Activated T-helper 1 cell treated with anti-CD3 and anti-CD28 coated beads, Interleukin-12 subunit alpha, Interleukin-12 subunit beta, Interleukin-2, Interleukin-4 antibody, amounts not matched to agents 30 ng/mL and 10 ng/mL and 1 ng/mL, durations not matched to agents 14 hours and 24 hours and 36 hours (primary cell): ENCODE measurements around the gene TMED4. TPM values are rescaled to one million over a fixed set of nuclear protein-coding genes. Genes with fewer than 3 reads are reported as not detected.

ENCODE experiments used
- DNase-seq: peaks from one replicate; pipeline ENCODE4 v3.0.0; 2021; ENCODE audit warnings: low spot score
- H3K27ac Mint-ChIP-seq: one replicate; pipeline ENCODE4 v1.8.0; 2021; ENCODE audit warnings: mild to moderate bottlenecking, mixed read lengths
- H3K27me3 Mint-ChIP-seq: one replicate; pipeline ENCODE4 v1.8.0; 2022; ENCODE audit warnings: mild to moderate bottlenecking, moderate library complexity, mixed read lengths; ENCODE audit not compliant: insufficient read depth
- H3K36me3 Mint-ChIP-seq: one replicate; pipeline ENCODE4 v1.8.0; 2021; ENCODE audit warnings: low read depth, mixed read lengths
- H3K4me1 Mint-ChIP-seq: one replicate; pipeline ENCODE4 v1.8.0; 2021; ENCODE audit warnings: low read depth, mixed read lengths
- H3K4me3 Mint-ChIP-seq: one replicate; pipeline ENCODE4 v1.8.0; 2021; ENCODE audit warnings: mild to moderate bottlenecking, moderate library complexity, mixed read lengths
- H3K9me3 Mint-ChIP-seq: one replicate; pipeline ENCODE4 v1.8.0; 2021; ENCODE audit warnings: mixed read lengths
- intact Hi-C: fragments of 100-400 bp; cut with micrococcal nuclease; formaldehyde crosslinking; loops from one replicate; pipeline ENCODE4 v1.15.1; 2024
- total RNA-seq: library from RNA; stranded (reverse); gene quantifications from 2 replicates; pipeline ENCODE4 v1.2.3, GENCODE V29; 2022

Gene TMED4
- total RNA-seq: 74.9 and 79.6 TPM in 2 replicates

DNA sequence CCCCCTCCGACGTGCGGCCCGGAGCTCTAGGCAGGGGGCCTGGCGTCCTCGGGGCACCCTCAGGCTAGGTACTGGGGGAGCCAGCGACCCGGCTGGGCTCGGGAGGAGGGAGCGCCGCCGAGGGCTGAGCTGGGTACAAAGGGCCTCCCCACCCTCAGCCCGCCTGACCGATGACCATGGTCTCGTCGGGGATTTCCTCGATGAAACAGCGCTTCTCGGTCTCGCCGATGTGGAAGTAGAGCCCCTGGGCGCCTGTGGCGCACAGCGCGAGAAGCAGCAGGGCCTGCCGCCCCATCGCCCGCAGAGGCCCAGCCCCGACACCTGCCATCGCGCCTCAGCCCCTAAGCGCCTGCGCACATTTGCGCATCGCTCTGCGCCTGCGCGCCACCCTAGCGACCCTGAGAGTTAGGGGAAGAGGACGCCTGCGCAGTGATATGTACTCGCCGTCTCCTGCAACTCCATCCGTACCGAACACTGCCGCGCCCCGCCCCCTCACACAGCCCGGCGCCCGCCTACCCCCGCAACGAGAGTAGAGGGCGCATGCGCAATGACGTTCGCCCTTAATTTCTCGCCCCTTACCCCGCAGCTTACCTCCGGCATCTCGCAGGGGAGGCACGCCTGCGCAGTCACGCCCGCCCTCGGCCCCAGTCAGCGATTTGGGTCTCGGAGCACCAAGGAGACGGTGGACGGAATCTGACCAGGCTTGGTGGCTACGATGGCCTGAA lies at the start of gene TMED4:
Gene TMED4 (minus strand): TSS at position 353 of the 725 bp plus-strand sequence. CDS start 25 bp downstream, at position 328.
- intact Hi-C loops: loop anchor here (1.0 to 2.0 kb wide), 11 partner anchors 8 to 529 kb away; partner anchors contain the start of genes H2AZ2, OGDH, POLD2 and PPIA
- H3K4me3 Mint-ChIP-seq: peak within 1 kb of the TSS; percentile 93
- peaks cover 18% of the 10 kb centered on the region for H3K36me3 Mint-ChIP-seq
- peaks cover 33% of the 10 kb centered on the region for H3K4me1 Mint-ChIP-seq
- peak within 1 kb of the TSS; percentile 93 for H3K27ac Mint-ChIP-seq
- peak; percentile 100 for DNase-seq
- no peaks in the 10 kb centered on the region for H3K27me3 Mint-ChIP-seq
- H3K9me3 Mint-ChIP-seq: no peaks in the 10 kb centered on the region

DNA sequence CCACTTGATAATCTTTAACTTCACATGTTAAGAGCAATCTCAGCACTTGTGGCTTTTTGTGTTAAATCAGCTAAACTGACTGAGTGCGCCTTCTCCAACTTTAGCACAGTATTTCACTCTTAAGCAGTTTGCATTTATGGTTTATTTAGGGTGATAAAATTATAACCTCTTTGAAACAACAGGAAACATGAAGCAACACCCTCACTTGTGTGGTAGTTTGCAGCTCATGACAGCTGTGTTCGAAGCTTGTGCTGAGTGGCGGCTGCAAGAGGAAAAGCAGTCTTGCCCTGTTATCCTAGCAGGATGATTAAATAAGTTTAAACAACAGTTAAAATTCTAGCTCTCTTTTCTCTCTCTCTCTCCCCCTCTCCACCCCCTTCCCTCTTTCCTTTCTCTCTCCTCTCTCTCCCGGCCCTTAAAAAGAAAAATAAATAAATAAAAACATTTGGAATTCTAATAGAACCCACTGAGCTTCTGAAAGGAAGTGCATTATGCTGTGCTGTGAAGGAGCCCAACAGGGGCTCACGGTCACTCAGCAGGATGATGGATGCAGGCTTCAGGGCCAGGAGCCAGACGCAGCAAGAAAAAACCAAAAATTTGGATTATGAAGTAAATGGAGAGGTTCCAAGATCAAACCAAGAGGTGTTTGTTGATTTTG lies 49.6 kb upstream of the TMED4 start:
- Mint-ChIP-seq H3K4me1 (peaks cover 67% of the 10 kb centered on the region), H3K9me3 (no peaks in the 10 kb centered on the region), H3K27ac (peak overlapping the region; percentile 92), H3K36me3 (peaks cover 42% of the 10 kb centered on the region), H3K27me3 (no peaks in the 10 kb centered on the region), H3K4me3 (peak overlapping the region; percentile 57)
- intact Hi-C loops: loop anchor here (10.0 kb wide), 1 partner anchor 707 kb away; the partner anchor contains the start of gene UBE2D4
- no peak for DNase-seq

DNA sequence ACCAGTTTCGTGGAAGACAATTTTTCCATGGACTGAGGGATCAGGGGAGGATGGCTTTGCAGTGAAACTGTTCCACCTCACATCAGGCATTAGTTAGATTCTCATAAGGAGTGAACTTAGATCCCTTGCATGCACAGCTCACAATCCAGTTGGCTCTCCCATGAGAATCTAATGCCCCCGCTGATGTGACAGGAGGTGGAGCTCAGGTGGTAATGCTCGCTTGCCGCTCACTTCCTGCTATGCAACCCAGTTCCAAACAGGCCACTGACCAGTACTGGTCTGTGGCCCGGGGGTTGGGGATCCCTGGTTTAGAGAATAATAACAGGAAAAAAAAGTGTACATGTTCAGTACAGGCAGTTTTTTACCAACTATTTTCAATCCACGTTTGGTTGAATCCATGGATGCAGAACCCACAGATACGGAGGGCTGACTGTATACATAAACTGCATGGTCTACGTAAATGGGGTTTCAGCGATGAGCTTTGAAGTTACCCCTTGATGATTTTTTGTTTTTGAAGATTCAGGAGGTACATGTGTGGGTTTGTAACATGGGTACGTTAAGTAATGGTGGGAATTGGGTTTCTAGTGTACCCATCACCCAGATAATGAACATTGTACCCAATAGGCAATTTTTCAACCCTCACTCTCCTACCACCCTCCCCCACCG lies 48.9 kb upstream of the TMED4 start:
- Mint-ChIP-seq H3K27ac (peak overlapping the region; percentile 31), H3K4me1 (peaks cover 67% of the 10 kb centered on the region), H3K4me3 (peak overlapping the region; percentile 13), H3K27me3 (no peaks in the 10 kb centered on the region), H3K36me3 (peaks cover 48% of the 10 kb centered on the region), H3K9me3 (no peaks in the 10 kb centered on the region)
- intact Hi-C loops: loop anchor here (10.0 kb wide), 1 partner anchor 706 kb away; the partner anchor contains the start of gene UBE2D4
- DNase-seq: no peak

DNA sequence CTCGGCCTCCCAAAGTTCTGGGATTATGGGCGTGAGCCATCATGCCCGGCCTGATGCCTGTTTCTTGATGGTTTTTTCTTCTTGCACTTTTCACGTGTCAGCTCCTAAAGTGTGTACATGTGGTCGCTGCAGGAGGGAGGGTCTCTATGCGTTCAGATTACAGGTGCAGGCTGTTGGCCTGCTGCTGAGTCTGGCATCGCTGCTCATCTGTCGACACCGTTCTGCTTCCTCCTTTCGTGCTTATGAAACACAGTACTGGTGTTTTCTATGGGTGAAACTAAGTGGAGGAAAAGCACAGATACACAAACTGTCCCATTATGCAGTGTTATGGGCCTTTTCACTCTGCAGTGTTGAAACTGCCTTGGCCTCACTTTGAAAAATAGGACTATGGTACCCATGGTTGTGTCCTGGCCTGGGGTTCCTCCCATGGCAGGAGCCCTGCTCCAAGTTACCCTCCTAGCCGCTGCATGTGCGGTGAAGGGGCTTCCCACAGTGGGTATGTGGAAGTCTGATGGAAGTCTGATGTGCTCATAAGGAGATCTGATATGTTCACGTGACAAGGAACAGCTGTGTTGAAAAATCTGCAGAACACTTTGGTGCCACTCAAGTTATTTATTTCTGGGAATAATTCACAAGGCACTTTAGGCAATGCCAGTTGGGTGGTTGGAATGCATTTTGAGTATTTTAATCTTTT lies 47.9 kb upstream of the TMED4 start:
- Mint-ChIP-seq H3K27me3 (no peaks in the 10 kb centered on the region), H3K27ac (peak overlapping the region; percentile 72), H3K4me3 (no peak overlapping the region), H3K9me3 (no peaks in the 10 kb centered on the region), H3K36me3 (peaks cover 52% of the 10 kb centered on the region), H3K4me1 (peaks cover 65% of the 10 kb centered on the region)
- intact Hi-C loops: loop anchor here (10.0 kb wide), 1 partner anchor 705 kb away; the partner anchor contains the start of gene UBE2D4
- no peak for DNase-seq

DNA sequence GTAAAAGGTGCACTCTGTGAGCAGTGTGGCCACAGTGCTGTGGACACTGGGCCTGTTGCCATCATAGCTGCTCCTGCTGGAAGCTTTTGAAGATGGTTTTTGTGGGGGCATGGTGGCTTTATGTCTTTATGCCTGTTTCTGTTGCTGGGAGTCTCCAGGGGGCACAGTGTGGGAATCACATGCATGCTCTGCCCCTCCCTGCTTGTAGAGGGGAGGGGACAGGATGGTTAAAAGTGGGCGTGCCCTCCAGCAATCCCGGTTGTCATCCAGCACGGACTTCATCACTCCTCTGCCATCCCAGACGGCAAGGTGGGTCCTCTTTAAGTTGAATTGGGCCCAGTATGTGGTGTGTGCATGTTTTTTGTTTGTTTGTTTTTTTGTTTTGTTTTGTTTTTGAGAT lies 44.6 kb upstream of the TMED4 start:
- H3K4me3 Mint-ChIP-seq: no peak overlapping the region
- peaks cover 72% of the 10 kb centered on the region for H3K4me1 Mint-ChIP-seq
- H3K9me3 Mint-ChIP-seq: no peaks in the 10 kb centered on the region
- peak overlapping the region; percentile 73 for H3K27ac Mint-ChIP-seq
- intact Hi-C loops: no loop called here
- H3K27me3 Mint-ChIP-seq: no peaks in the 10 kb centered on the region
- peaks cover 46% of the 10 kb centered on the region for H3K36me3 Mint-ChIP-seq
- DNase-seq: no peak

DNA sequence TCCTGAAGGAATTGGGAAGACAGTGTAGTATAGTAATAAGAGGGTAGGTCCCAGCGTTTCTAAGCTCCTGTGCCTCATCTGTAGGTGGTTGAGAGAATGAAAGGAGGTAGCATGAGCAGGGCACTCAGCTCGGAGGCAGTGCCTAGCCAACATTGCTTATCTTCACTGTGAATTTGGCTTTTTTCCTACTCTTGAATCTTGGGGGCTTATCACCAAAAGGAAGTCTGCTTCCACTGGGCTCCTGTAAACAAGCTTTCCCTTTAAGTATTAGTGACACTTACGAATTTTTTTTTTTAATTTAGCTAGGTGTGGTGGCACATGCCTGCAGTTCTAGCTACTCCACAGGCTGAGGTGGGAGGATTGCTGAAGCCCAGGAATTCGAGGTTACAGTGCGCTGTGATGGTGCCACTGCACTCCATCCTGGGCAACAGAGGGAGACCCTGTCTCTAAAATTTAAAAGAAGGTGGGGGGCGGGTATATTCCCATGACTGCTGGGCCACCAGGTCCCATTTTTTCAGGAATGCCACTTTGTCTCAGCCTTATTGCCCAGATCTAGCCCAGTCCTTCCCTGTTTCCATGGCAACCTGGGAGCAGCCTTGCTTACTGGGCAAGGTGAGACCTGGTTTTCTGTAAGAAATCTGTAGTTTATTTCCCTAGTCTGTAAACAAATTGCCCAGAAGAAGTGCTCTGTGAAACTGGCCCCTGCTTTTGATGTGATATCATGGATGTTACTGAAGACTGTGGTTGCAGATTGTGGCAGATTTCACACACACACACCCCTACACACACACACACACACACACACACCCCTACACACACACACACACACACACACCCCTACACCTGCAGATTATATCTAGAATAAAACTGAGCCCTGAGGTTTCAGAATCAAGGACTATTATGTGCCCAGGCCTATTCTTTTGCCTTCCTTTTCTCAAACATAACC lies 43.8 kb upstream of the TMED4 start:
- no peaks in the 10 kb centered on the region for H3K9me3 Mint-ChIP-seq

DNA sequence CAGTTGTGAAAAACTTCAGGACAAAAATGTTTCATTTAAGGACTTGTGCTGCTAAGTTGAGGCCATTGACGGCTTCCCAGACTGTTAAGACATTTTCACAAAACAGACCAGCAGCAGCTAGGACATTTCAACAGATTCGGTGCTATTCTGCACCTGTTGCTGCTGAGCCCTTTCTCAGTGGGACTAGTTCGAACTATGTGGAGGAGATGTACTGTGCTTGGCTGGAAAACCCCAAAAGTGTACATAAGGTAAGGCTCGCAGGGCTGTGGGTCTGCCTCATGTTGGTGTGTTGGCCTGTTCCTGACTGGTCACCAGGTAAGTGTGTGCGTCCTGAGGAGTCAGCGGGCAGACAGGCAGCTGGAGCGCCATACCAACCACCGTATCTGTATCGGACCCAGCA lies 42.3 kb upstream of the TMED4 start:
- peak overlapping the region; percentile 72 for H3K4me3 Mint-ChIP-seq
- intact Hi-C loops: no loop called here
- no peak for DNase-seq

More for the DNA sequence above, 43.8 kb upstream of the TMED4 start:
- Mint-ChIP-seq H3K36me3 (peaks cover 44% of the 10 kb centered on the region), H3K4me1 (peaks cover 72% of the 10 kb centered on the region), H3K4me3 (no peak overlapping the region), H3K27me3 (no peaks in the 10 kb centered on the region), H3K27ac (peak overlapping the region; percentile 73)
- DNase-seq: no peak
- intact Hi-C loops: loop anchor here (1.0 kb wide), 1 partner anchor 8 kb away; no protein-coding TSS in a partner anchor

DNA sequence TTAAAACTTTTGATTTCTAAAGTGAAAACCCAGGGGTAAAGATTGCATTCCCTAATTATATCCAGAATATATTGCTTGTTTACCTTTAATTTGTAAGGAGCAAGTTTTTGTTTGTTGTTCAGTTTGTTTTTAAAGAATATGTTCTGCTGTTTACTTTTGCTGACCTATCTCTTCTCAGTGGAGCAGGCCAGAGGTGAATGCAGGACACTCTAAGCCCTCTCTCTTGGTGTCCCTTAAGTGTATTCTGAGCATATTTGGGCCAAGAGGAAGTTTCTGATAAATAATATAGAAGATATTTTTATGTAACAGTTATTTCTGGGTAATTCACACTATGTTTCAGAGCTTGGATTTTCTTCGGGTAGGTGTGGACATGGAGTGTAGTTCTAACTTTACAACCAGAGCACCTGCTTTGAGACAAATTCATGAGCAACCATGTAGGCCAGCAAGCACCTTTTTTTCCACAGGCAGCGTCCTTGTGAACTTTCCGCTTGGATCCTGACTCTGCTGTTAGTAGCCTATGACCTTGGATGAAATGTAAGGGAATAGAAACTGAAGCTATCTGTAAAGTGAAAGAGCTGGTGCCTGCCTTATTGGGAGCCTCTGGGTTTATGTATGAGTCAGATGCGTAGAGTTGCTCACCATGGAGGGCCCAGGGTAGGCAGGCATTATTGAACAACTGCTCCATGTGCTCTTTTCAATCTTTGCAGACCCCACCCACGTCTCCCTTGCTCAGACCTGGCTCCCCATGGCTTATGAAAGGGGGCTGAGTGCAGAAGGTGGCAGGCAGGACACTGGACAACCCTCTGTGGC lies 40.5 kb upstream of the TMED4 start:
- H3K4me1 Mint-ChIP-seq: peaks cover 83% of the 10 kb centered on the region
- intact Hi-C loops: loop anchor here (1.0 kb wide), 3 partner anchors 11 to 16 kb away; partner anchors contain the start of gene OGDH
- H3K27me3 Mint-ChIP-seq: no peaks in the 10 kb centered on the region
- H3K27ac Mint-ChIP-seq: peak overlapping the region; percentile 94
- H3K9me3 Mint-ChIP-seq: no peaks in the 10 kb centered on the region
- H3K4me3 Mint-ChIP-seq: peak overlapping the region; percentile 60
- peaks cover 42% of the 10 kb centered on the region for H3K36me3 Mint-ChIP-seq
- DNase-seq: peak; percentile 40

More for the DNA sequence above, 42.3 kb upstream of the TMED4 start:
- Mint-ChIP-seq H3K27ac (peak overlapping the region; percentile 91), H3K4me1 (peaks cover 70% of the 10 kb centered on the region), H3K36me3 (peaks cover 38% of the 10 kb centered on the region), H3K27me3 (no peaks in the 10 kb centered on the region), H3K9me3 (no peaks in the 10 kb centered on the region)

DNA sequence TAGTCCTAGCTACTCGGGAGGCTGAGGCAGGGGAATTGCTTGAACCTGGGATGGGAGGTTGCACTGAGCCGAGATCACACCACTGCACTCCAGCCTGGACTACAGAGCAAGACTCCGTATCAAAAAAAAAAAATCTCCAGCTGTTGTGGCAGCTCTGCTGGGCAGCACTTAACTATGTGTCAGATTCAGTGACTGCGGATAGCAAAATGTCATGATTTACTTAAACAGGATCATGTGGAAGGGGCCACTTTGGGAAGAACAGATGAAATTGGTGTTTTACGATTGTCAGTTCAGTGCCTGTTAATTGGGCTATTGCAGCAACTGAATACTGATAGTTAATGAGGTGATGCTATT lies 39.7 kb upstream of the TMED4 start:
- Mint-ChIP-seq H3K27me3 (no peaks in the 10 kb centered on the region), H3K4me3 (no peak overlapping the region), H3K4me1 (peaks cover 91% of the 10 kb centered on the region), H3K36me3 (peaks cover 42% of the 10 kb centered on the region), H3K9me3 (no peaks in the 10 kb centered on the region), H3K27ac (peak overlapping the region; percentile 94)
- intact Hi-C loops: loop anchor here (1.0 kb wide), 2 partner anchors 12 to 15 kb away; partner anchors contain the start of gene OGDH
- no peak for DNase-seq

DNA sequence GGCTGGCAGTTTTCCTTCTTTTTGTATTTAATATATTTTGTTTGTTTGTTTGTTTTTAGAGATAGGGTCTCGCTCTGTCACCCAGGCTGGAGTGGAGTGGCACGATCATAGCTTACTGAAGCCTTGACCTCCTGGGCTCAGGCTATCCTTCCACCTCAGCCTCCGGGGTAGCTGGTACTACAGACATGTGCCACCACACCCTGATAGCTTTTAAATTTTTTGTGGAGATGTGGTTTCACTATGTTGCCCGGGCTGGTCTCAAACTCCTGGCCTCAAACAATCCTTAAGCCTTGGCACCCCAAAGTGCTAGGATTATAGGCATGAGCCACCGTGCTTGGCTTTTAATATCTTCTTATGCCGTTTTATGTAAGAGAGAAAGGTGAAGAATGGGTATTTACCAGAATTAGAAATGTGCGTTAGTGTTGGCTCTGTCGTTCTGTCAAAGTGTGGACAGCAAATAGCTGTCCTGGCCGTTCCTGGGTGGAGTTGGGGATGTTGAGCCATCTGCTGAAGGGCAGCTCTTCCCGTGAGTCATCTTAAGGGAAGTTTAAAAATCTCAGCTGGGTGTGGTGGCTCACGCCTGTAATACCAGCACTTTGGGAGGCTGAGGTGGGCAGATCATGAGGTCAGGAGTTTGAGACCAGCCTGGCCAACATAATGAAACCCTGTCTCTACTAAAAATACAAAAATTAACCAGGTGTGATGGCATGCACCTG lies 39.2 kb upstream of the TMED4 start:
- Mint-ChIP-seq H3K4me3 (no peak overlapping the region), H3K36me3 (peaks cover 38% of the 10 kb centered on the region), H3K9me3 (no peaks in the 10 kb centered on the region)

More for the DNA sequence above, 39.2 kb upstream of the TMED4 start:
- intact Hi-C loops: no loop called here
- peaks cover 88% of the 10 kb centered on the region for H3K4me1 Mint-ChIP-seq
- peak overlapping the region; percentile 15 for H3K27ac Mint-ChIP-seq
- DNase-seq: no peak
- no peaks in the 10 kb centered on the region for H3K27me3 Mint-ChIP-seq
